Colonic mucosa (tissue), 4 donors: ENCODE data around the gene KRT35. TPM values are rescaled to one million over a fixed set of nuclear protein-coding genes. Genes with fewer than 3 reads are reported as not detected.

Source experiments
- DNase-seq: peaks from one replicate; pipeline ENCODE4 v3.0.0-alpha.2; 2020
- H3K27ac ChIP-seq: fragments of 200-600 bp; one replicate; pipeline ENCODE4 v1.8.0; 2021
- H3K27me3 ChIP-seq: fragments of 200-600 bp; one replicate; pipeline ENCODE4 v1.8.0; 2021
- H3K36me3 ChIP-seq: fragments of 200-600 bp; one replicate; pipeline ENCODE4 v1.8.0; 2021
- H3K4me1 ChIP-seq: fragments of 200-600 bp; one replicate; pipeline ENCODE4 v1.8.0; 2021; ENCODE audit warnings: mild to moderate bottlenecking
- H3K4me3 ChIP-seq: fragments of 200-600 bp; one replicate; pipeline ENCODE4 v1.8.0; 2021
- H3K9ac ChIP-seq, 2 donors: one replicate each; pipeline ENCODE4 v1.7.0; 2013; ENCODE audit warnings: control low read depth in 2 of 2, low read depth in 2 of 2, low read length in 2 of 2
- H3K9me3 ChIP-seq: fragments of 200-600 bp; one replicate; pipeline ENCODE4 v1.8.0; 2021
- intact Hi-C: fragments of 100-400 bp; cut with DNase I; formaldehyde crosslinking; loops from one replicate; pipeline ENCODE4 v1.14.1; 2022
- total RNA-seq, 2 donors: library from RNA; stranded (reverse); fragmentation: NEBNext Ultra II Directional in 1 of 2; extraction: Animal tissue kit (Norgen Biotek cat#: 25700) in 1 of 2; gene quantifications; one replicate each; pipeline ENCODE4 v1.2.1, GENCODE V29; 2021
- TF ChIP-seq, protein P1 (sequence below): fragments of 200-600 bp; IDR thresholded peaks from one replicate; pipeline ENCODE4 v1.8.0; 2022; ENCODE audit warnings: antibody characterized with exemption, mild to moderate bottlenecking
- donor health status: healthy.
- donor health status: DM: no; HTN: no; CAD: no.
- donor health status: DM: no; HTN: no; CAD: no.

KRT35 gene
- total RNA-seq, 2 donors from 2014 or later: not detected

- no peak overlapping the region for H3K4me3 ChIP-seq
- no peak overlapping the region for H3K9ac ChIP-seq
- TF ChIP-seq, protein P1, sequence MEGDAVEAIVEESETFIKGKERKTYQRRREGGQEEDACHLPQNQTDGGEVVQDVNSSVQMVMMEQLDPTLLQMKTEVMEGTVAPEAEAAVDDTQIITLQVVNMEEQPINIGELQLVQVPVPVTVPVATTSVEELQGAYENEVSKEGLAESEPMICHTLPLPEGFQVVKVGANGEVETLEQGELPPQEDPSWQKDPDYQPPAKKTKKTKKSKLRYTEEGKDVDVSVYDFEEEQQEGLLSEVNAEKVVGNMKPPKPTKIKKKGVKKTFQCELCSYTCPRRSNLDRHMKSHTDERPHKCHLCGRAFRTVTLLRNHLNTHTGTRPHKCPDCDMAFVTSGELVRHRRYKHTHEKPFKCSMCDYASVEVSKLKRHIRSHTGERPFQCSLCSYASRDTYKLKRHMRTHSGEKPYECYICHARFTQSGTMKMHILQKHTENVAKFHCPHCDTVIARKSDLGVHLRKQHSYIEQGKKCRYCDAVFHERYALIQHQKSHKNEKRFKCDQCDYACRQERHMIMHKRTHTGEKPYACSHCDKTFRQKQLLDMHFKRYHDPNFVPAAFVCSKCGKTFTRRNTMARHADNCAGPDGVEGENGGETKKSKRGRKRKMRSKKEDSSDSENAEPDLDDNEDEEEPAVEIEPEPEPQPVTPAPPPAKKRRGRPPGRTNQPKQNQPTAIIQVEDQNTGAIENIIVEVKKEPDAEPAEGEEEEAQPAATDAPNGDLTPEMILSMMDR: no peak
- intact Hi-C loops: no loop called here
- no peak overlapping the region for H3K27ac ChIP-seq
- H3K4me1 ChIP-seq: no peaks in the 10 kb centered on the region
- no peaks in the 10 kb centered on the region for H3K36me3 ChIP-seq
- no peaks in the 10 kb centered on the region for H3K9me3 ChIP-seq
- H3K27me3 ChIP-seq: no peaks in the 10 kb centered on the region
- no peak for DNase-seq
Observed at GRCh38 chr17:41444186-41444585, 36.8 kb downstream of the KRT35 start.

DNA sequence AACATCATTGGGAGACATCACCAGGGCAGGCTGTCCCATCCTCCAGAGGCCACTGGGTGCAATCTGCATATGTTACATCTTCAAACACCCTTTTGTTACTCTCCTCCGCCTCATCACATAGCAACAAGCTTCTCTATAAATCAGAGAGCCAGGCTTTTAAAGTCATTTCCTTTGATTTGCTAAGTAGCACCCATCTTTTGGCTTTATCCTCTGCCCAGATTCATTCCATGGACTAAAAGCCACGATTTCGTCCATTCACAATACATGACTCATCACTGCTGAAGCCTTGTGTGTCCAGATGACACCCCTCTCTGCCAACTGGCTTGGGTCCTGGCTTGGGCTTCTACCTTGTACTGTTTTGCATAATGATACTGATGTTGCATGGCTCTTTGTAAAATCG lies 38.2 kb downstream of the KRT35 start:
- Histone ChIP-seq H3K9me3 (no peaks in the 10 kb centered on the region), H3K36me3 (no peaks in the 10 kb centered on the region), H3K4me1 (no peaks in the 10 kb centered on the region), H3K4me3 (no peak overlapping the region), H3K27ac (no peak overlapping the region), H3K27me3 (no peaks in the 10 kb centered on the region), H3K9ac (no peak overlapping the region)
- no peak for DNase-seq
- intact Hi-C loops: no loop called here
- TF ChIP-seq, protein P1: no peak

DNA sequence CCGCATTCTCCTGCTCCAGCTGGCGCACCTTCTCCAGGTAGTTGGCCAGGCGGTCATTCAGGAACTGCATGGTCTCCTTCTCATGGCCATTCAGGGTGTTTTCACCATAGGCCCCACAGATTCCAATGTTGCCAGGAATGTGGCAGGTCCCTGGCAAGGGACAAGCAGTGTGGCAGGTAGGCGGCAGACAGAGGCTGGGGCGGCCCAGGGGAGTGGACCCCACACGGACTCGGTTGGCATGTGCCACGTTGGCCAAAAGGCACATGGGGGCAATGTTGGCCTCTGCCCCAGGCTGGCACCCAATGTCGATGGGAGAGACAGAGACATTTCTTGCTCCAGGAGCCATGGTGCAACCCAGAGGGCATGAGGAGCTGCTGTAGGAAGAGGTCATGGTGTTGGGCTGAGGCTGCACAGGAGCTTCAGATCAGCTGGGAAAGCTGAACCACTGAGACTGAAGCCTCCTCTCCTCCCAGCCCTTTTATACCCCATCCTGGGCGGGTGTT lies 40.4 kb downstream of the KRT35 start, which contains the start of gene KRT38:
KRT38 (minus strand) TSS at position 453 of the 503 bp plus-strand sequence; CDS start at position 391, 62 bp downstream.
- Histone ChIP-seq H3K4me1 (no peaks in the 10 kb centered on the region), H3K9ac (no peak within 1 kb of the TSS), H3K36me3 (no peaks in the 10 kb centered on the region), H3K27me3 (no peaks in the 10 kb centered on the region), H3K9me3 (no peaks in the 10 kb centered on the region), H3K27ac (no peak within 1 kb of the TSS), H3K4me3 (no peak within 1 kb of the TSS)
- no peak for DNase-seq
- TF ChIP-seq, protein P1: no peak
- intact Hi-C loops: no loop called here

DNA sequence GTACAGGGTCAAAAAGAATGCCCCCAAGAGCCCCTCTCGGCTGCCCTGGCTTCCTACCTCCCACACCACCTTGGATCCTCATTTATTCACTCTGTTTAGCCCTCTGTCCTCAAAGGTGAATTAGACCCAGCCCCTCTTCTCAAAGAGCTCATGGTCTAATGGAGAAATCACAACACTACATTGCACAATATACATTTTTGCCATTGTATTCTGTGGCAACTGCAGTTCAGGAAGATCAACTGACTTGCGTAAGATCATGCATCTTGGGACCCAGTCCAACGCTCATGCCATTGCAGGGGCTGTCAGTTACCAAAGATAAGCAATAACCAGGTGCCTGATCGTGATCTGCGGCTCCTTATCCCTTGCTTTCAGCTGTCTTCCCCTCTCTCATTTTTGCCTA lies 41.6 kb downstream of the KRT35 start:
- Histone ChIP-seq H3K9me3 (no peaks in the 10 kb centered on the region), H3K4me3 (no peak overlapping the region), H3K9ac (no peak overlapping the region), H3K27me3 (no peaks in the 10 kb centered on the region), H3K36me3 (no peaks in the 10 kb centered on the region), H3K4me1 (no peaks in the 10 kb centered on the region), H3K27ac (no peak overlapping the region)
- TF ChIP-seq, protein P1: no peak
- no peak for DNase-seq
- intact Hi-C loops: no loop called here

DNA sequence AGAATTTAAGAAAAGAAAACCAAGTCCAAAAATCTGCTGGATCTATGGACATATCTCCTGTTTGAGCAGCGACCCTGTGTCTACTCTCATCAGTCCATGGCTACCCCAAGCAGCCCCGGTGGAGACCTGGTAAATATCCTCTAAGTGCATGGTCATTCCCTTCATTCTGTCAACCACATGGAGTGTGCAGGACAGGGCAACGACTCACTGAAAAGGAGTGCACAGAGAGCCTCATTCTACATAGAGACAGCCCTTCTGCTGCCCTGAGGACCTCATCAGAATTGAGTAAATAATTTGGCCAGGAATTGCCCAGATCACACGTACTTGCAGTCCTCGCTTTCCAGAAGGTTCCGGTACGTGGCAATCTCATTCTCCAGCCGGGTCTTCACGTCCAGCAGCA lies 43.2 kb downstream of the KRT35 start:
- no peaks in the 10 kb centered on the region for H3K4me1 ChIP-seq
- no peak overlapping the region for H3K27ac ChIP-seq
- H3K9me3 ChIP-seq: no peaks in the 10 kb centered on the region
- no peak overlapping the region for H3K9ac ChIP-seq
- DNase-seq: no peak
- no peaks in the 10 kb centered on the region for H3K36me3 ChIP-seq
- no peak overlapping the region for H3K4me3 ChIP-seq
- TF ChIP-seq, protein P1: no peak
- no peaks in the 10 kb centered on the region for H3K27me3 ChIP-seq
- intact Hi-C loops: no loop called here
